SKM-1 treated with dmso at 0.1 percent for 144 hours (cell line): ENCODE measurements around the gene LAMTOR1.
A peak's percentile ranks its signal among the peaks of the same experiment; 100 is the strongest.

ENCODE experiments used
- DNase-seq: peaks from one replicate; lab custom pipeline; 2025; ENCODE audit not compliant: unreplicated experiment; lab: John Stamatoyannopoulos, UW

Gene LAMTOR1

GRCh38 chr11:72120930-72121329 is 17.8 kb upstream of the LAMTOR1 start:
- DNase-seq, result no peak

GRCh38 chr11:72119198-72119597 is 16.1 kb upstream of the LAMTOR1 start:
- peak; percentile 59 for DNase-seq

GRCh38 chr11:72116019-72116755 is 13.1 kb upstream of the LAMTOR1 start:
- DNase-seq, result no peak

DNA sequence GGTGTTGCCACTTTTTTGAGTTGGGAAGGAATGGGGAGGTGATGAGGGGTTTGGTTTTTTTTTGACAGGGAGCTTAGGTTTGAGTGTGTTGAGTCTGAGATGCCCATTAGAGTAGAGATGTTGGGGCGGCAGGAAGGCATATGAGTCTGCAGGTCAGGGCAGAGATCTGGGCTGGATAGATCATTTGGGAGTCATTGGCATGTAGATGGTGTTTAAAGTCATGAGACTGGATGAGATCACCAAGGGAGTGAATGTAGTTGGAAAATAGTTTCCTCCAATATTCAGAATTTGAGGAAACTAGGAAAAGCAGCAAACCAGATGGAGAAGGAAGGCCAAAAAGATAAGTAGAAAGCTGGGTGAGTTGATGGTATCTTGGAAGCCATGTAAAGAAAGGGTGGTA is 11.5 kb upstream of the LAMTOR1 start:
- DNase-seq, result no peak

DNA sequence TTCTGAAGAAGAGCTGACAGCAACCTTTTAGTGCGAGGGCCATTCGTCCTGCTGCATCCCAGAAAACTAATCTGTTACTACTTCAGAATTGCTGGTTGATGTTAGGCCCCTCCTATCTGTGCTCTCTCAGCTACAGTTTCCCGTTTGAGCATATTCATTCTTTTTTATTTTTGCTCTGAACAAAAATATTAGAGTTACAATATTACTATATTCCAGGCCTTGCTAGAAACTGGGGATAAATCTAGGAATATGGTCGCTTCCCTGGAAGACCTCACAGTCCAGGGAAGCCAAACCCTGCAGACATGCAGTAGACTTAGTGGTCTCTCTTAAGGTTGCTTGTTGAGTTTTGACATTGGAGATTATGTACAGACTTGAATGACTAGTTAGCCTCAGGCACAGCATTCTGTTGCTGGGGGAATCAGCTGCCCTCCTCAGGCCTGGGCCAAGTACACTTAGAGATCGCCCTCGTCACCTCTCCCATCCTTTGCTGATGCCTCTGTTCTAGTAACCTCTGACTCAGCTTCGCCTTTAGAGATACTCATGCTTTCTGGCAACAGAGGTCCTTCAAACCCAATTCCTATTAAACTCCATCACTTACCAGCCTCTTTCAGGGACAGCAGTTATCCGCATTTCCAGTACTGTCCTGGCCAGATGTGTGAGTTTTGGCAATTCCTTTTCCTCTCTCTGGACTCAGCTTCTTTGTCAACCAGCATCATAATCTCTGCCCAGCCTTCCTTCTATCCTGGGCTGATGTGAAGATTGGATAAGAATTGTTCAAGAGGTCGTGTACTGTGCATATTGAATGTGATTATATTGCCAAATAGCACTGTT is 10.1 kb upstream of the LAMTOR1 start:
- DNase-seq, result no peak

DNA sequence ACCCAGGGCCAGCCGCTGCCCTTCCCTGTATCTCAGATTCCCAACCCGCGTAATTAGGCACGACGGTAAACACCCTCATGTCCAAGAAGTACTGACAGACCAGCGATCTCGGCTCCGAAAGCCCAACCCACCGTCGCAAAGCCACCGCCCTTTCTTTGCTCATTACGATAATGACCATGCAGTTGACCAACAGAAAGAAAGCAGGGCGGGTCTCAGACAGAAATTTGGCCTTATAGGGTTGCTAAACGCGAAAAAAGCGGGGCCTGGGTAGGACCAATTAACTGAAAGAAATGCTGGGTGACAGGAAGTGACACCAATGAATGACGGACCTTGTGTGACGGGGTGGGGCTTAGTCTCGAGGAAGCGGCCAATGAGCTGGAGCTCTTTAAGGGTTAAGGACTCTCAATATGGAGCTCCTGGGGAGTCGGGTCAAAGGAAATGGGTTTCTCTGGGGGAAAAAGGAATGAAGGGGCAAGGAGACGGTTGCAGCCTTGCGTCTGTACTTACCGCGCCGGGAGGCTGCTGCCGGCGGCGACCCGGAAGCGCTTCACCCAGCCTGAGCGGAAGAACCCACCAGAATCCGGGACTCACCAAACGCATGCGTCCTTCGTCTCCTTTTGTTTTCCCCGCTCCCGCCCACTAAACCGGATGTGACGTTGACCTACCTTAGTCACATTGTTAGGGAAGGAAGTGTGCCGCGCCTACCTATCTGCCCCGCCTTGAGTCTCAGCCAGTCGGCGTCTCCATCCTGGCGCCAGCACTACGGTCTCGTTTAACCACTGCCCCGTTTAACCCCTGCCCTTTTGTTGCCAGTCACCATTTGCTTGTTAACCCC is 9.3 kb upstream of the LAMTOR1 start, which contains the start of gene ANAPC15:
TSS of gene ANAPC15 (minus strand) at position 553 of the 835 bp plus-strand sequence. CDS start 1,419 bp downstream, outside the sequence.
- peak; percentile 99 for DNase-seq

- no peak for DNase-seq
Observed at GRCh38 chr11:72111300-72112142, 8.4 kb upstream of the LAMTOR1 start.

DNA sequence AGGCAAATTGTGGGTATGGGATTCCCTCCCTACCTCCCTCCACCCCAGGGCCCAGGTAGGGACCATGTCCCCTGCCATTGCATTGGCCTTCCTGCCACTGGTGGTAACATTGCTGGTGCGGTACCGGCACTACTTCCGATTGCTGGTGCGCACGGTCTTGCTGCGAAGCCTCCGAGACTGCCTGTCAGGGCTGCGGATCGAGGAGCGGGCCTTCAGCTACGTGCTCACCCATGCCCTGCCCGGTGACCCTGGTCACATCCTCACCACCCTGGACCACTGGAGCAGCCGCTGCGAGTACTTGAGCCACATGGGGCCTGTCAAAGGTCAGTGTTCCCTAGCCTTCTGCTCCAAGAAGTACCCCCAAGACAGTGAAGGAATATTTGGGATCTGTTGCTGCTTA is 2.8 kb upstream of the LAMTOR1 start, which contains the start of gene TOMT:
TSS of gene TOMT (plus strand) at position 37 of the 400 bp plus-strand sequence. CDS start at position 65, 28 bp downstream.
- DNase-seq, result no peak

DNA sequence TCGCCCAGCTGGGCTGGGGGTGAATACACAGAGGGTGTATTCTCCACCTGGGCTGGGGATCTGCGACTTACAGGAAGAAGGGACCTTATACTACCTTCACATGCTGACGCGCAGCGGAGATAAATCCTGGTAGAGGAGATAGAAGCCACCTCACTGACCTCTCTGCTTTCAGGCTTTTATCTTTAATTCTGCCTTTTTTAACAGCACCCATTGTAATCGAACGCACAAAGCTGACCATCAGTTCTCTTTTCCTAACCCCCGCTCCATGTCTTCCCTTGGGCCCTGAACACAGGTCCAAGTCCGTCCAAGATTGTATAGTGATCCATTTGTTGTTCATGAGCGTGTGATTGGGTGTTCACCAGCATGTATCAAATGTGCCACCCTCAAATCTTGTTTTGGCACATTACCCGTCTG is 664 bp upstream of the LAMTOR1 start:
- no peak for DNase-seq

- DNase-seq, result no peak
Observed at GRCh38 chr11:72102631-72102945, 509 bp downstream of the LAMTOR1 start.

DNA sequence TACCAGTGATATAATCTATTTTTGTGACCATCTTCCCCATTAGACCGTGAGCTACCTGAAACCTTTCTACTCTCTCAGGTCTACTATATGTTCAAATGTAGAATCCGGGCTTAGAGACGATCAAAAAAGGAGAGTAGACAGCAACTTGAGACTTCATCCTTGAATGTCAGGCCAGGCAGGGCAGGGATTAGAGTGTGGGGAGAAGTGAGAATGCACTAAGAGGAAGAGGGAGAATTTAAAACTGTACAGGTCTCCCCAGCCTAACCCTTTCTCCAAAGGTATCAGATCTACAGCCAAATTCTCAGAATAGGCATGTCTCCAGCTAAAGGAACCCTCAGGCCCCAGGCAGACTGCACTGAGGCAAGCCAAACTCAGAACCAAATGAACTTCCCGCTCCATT is 935 bp downstream of the LAMTOR1 start:
- DNase-seq, result no peak

DNA sequence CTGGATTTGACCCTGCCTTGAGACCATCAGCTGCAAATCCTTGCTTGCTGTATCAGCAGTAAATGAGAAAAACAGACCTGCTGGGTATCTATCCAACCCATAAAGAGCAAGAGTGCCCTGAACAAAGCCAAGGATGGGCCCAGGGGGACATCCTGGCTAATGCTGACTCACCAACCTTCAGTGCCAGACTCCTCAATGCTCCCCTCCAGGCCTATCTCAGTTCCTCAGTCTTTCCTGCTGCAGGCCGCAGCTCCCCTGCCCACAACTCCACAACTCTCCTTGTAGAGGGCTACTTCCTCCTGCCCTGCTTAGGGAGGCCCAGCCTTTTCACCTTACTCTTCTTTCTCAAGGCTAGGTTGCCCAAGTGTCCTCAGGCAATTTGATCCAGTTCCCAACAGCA is 2.6 kb downstream of the LAMTOR1 start:
- peak; percentile 98 for DNase-seq

DNA sequence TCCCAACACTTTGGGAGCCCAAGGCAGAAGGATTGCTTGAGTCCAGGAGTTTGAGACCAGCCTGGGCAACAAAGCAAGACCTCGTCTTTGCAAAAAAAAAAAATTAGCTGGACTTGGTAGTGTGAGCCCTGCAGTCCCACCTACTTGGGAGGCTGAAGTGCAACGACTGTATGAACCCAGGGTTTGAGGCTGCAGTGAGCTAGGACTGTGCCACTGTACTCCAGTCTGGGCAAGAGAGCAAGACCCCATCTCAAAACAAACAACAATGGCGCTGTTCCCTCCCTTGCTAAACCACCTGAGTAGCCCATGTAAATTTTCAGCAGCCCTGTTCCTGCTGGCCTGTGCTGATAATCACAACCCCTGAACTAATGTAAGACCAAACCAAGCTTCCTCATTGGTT is 3.1 kb downstream of the LAMTOR1 start:
- DNase-seq, result no peak

DNA sequence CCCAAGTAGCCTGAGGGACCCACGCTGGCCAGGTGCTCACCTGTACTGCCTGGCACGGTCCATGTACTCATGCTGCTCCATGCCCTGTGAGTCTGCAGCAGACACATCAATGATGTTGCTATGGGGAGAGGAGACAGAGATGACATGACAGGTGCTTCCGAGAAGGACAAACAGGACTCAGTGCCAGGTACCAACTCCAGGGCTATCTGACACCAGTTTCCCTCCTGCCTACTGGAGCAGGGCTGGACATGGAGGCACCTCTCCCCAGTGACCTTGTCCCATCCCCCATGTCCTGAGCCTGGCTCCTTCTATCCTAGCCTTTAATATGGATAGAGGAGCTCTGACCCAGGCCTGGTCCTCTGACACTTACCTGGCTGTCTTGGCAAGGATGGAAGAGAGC is 4.4 kb downstream of the LAMTOR1 start:
- DNase-seq, result no peak

- peak; percentile 98 for DNase-seq
Observed at GRCh38 chr11:72091292-72091691, 11.8 kb downstream of the LAMTOR1 start.

DNA sequence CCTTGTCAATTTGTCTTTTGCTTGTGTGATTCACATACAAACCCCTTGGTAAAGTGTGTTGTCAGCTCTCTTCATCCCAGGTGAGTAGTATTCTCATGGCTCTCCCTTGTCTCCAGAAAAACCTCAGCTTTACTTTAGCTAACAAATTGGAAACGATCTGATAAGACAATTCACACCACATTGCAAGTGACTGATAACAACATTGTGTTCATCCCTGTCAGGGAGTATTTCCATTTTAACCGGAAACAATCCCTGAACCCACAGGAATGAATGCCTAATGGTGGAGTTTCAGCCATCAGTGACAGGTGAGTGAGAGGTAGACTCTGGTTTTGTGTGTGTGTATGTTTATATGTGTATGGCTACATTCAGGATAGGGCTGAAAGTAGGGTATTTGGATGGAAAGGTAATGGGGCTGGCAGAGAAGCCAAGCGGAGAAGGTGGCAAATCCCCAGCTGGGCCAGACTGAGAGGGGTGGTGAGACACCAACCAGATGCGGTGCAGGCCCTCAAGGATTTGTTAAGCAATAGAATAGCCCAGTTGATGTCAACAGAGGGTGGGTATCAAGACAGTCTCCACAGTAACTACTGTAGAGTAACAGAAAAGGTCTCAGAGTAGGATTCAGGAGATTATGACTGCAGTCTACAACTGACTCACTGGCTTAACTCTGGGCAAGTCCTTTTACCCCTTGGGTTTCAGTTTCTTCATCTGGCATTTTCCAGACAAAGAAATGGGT is 14.9 kb downstream of the LAMTOR1 start:
- DNase-seq, result no peak

GRCh38 chr11:72085621-72086351 is 17.3 kb downstream of the LAMTOR1 start:
- DNase-seq, result no peak

DNA sequence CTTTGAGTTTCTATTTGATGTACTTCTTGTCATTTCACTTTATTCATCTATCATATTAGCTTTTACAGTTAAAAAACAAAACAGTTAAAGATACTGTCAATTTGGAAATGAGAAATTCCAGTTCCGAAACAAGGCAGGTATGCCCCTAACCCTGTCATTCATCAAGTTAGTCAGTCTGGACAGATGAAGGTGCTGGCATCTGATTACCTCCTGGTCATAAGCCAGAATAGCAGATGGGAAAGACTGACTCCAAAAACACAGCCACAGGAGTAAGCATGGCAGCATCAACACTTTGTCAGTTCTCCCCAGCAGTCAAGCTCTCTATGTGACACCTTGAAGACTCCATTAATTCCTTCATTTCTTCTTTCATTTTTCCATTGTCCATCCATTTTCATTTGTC is 18.1 kb downstream of the LAMTOR1 start:
- DNase-seq, result no peak

DNA sequence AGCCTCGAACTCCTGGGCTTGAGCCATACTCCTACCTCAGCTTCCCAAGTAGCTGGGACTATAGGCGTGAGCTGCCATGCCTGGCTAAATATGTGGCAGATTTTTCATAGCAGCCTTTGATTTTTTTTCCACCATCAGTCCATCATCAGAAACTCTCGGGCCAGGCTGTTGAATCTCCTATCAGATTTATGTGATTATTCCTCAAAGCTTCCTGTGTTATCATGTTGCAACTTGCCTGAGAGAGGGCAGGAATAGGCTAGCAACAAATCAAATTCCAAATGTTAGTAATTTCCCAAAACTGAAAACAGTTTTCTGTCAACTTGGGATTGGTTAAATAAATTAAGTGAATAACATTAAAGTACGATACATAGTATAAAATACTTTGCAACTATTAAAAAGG is 19.0 kb downstream of the LAMTOR1 start:
- DNase-seq, result no peak
